ENCODE measurements around the gene LMO7.
A peak's percentile ranks its signal among the peaks of the same experiment; 100 is the strongest.

Gene LMO7

GRCh38 chr13:75897386-75897785 is 261.3 kb downstream of the LMO7 start:
- Histone ChIP-seq H3K4me1 (ENCODE audit: control insufficient read depth, low read depth, low read length) (no peaks in the 10 kb centered on the region), H3K36me3 (ENCODE audit: control insufficient read depth, insufficient read depth, low read length) (no peaks in the 10 kb centered on the region), H3K79me2 (ENCODE audit: control insufficient read depth, insufficient read depth, low read length) (no peaks in the 10 kb centered on the region), H3K4me3 (ENCODE audit: low read length) (no peak overlapping the region), H4K8ac (ENCODE audit: low read depth, low read length) (no peak overlapping the region), H4K5ac (ENCODE audit: low read length) (no peak overlapping the region), H3K18ac (ENCODE audit: low read length) (no peak overlapping the region), H3K4ac (ENCODE audit: low read depth, low read length) (no peak overlapping the region), H2BK15ac (replicated peaks; ENCODE audit: low read depth) (no peak overlapping the region), H3K23ac (ENCODE audit: low read length) (no peak overlapping the region), H3K79me1 (ENCODE audit: low read length) (no peaks in the 10 kb centered on the region), H2AK5ac (ENCODE audit: low read length) (no peak overlapping the region), H2BK5ac (ENCODE audit: low read length) (no peak overlapping the region), H3K56ac (ENCODE audit: low read length) (no peak overlapping the region), H2BK120ac (ENCODE audit: low read depth, low read length) (no peak overlapping the region), H3K27ac (ENCODE audit: low read depth, low read length) (no peak overlapping the region), H3K9ac (ENCODE audit: low read length) (no peak overlapping the region), H3K4me2 (ENCODE audit: low read length) (no peak overlapping the region), H3K27me3 (ENCODE audit: insufficient read depth, low read length, poor library complexity) (no peaks in the 10 kb centered on the region)
- DNase-seq: no peak
- no CpG with 5 or more reads among the region's 3 CpGs for WGBS (ENCODE audit: extremely low coverage, insufficient coverage, low lambda C conversion rate)

GRCh38 chr13:75901501-75901900 is 265.4 kb downstream of the LMO7 start:
- no peak overlapping the region for H3K4me2 ChIP-seq (ENCODE audit: low read length)
- H4K8ac ChIP-seq (ENCODE audit: low read depth, low read length): no peak overlapping the region
- H3K56ac ChIP-seq (ENCODE audit: low read length): no peak overlapping the region
- H3K4me3 ChIP-seq (ENCODE audit: low read length): no peak overlapping the region
- H3K4me1 ChIP-seq (ENCODE audit: control insufficient read depth, low read depth, low read length): peaks cover 3% of the 10 kb centered on the region
- no peak overlapping the region for H2AK5ac ChIP-seq (ENCODE audit: low read length)
- H2BK15ac ChIP-seq (replicated peaks; ENCODE audit: low read depth): no peak overlapping the region
- no peak overlapping the region for H2BK120ac ChIP-seq (ENCODE audit: low read depth, low read length)
- no peak overlapping the region for H2BK5ac ChIP-seq (ENCODE audit: low read length)
- no peaks in the 10 kb centered on the region for H3K79me1 ChIP-seq (ENCODE audit: low read length)
- no peak for DNase-seq
- H3K23ac ChIP-seq (ENCODE audit: low read length): no peak overlapping the region
- H3K4ac ChIP-seq (ENCODE audit: low read depth, low read length): no peak overlapping the region
- no peaks in the 10 kb centered on the region for H3K79me2 ChIP-seq (ENCODE audit: control insufficient read depth, insufficient read depth, low read length)
- H3K18ac ChIP-seq (ENCODE audit: low read length): no peak overlapping the region
- H4K5ac ChIP-seq (ENCODE audit: low read length): no peak overlapping the region
- H3K36me3 ChIP-seq (ENCODE audit: control insufficient read depth, insufficient read depth, low read length): no peaks in the 10 kb centered on the region
- H3K27me3 ChIP-seq (ENCODE audit: insufficient read depth, low read length, poor library complexity): no peaks in the 10 kb centered on the region
- H3K27ac ChIP-seq (ENCODE audit: low read depth, low read length): no peak overlapping the region
- WGBS (ENCODE audit: extremely low coverage, insufficient coverage, low lambda C conversion rate): no CpG with 5 or more reads among the region's 2 CpGs
- no peak overlapping the region for H3K9ac ChIP-seq (ENCODE audit: low read length)

- Histone ChIP-seq H3K27ac (ENCODE audit: low read depth, low read length) (no peak overlapping the region), H2BK120ac (ENCODE audit: low read depth, low read length) (no peak overlapping the region), H3K9ac (ENCODE audit: low read length) (no peak overlapping the region), H3K4me1 (ENCODE audit: control insufficient read depth, low read depth, low read length) (peaks cover 4% of the 10 kb centered on the region), H3K36me3 (ENCODE audit: control insufficient read depth, insufficient read depth, low read length) (no peaks in the 10 kb centered on the region), H4K8ac (ENCODE audit: low read depth, low read length) (no peak overlapping the region), H3K4me2 (ENCODE audit: low read length) (no peak overlapping the region), H2BK5ac (ENCODE audit: low read length) (no peak overlapping the region), H3K79me2 (ENCODE audit: control insufficient read depth, insufficient read depth, low read length) (no peaks in the 10 kb centered on the region), H2BK15ac (replicated peaks; ENCODE audit: low read depth) (no peak overlapping the region), H3K18ac (ENCODE audit: low read length) (no peak overlapping the region), H3K4me3 (ENCODE audit: low read length) (no peak overlapping the region), H2AK5ac (ENCODE audit: low read length) (no peak overlapping the region), H3K79me1 (ENCODE audit: low read length) (no peaks in the 10 kb centered on the region), H4K5ac (ENCODE audit: low read length) (no peak overlapping the region), H3K56ac (ENCODE audit: low read length) (no peak overlapping the region), H3K4ac (ENCODE audit: low read depth, low read length) (no peak overlapping the region), H3K27me3 (ENCODE audit: insufficient read depth, low read length, poor library complexity) (no peaks in the 10 kb centered on the region), H3K23ac (ENCODE audit: low read length) (no peak overlapping the region)
- no CpG with 5 or more reads among the region's 8 CpGs for WGBS (ENCODE audit: extremely low coverage, insufficient coverage, low lambda C conversion rate)
- no peak for DNase-seq
Measured at GRCh38 chr13:75902166-75903104, 266.3 kb downstream of the LMO7 start.

- Histone ChIP-seq H3K27ac (ENCODE audit: low read depth, low read length) (no peak overlapping the region), H3K79me2 (ENCODE audit: control insufficient read depth, insufficient read depth, low read length) (no peaks in the 10 kb centered on the region), H3K4me3 (ENCODE audit: low read length) (no peak overlapping the region), H3K27me3 (ENCODE audit: insufficient read depth, low read length, poor library complexity) (no peaks in the 10 kb centered on the region), H2BK15ac (replicated peaks; ENCODE audit: low read depth) (no peak overlapping the region), H4K5ac (ENCODE audit: low read length) (no peak overlapping the region), H3K18ac (ENCODE audit: low read length) (no peak overlapping the region), H2BK120ac (ENCODE audit: low read depth, low read length) (no peak overlapping the region), H3K79me1 (ENCODE audit: low read length) (no peaks in the 10 kb centered on the region), H3K56ac (ENCODE audit: low read length) (no peak overlapping the region), H3K23ac (ENCODE audit: low read length) (no peak overlapping the region), H3K4me2 (ENCODE audit: low read length) (no peak overlapping the region), H3K4ac (ENCODE audit: low read depth, low read length) (no peak overlapping the region), H3K36me3 (ENCODE audit: control insufficient read depth, insufficient read depth, low read length) (no peaks in the 10 kb centered on the region), H2BK5ac (ENCODE audit: low read length) (no peak overlapping the region), H3K9ac (ENCODE audit: low read length) (no peak overlapping the region), H2AK5ac (ENCODE audit: low read length) (no peak overlapping the region), H4K8ac (ENCODE audit: low read depth, low read length) (no peak overlapping the region), H3K4me1 (ENCODE audit: control insufficient read depth, low read depth, low read length) (peaks cover 4% of the 10 kb centered on the region)
- DNase-seq: peak; percentile 52
- WGBS (ENCODE audit: extremely low coverage, insufficient coverage, low lambda C conversion rate): no CpG with 5 or more reads among the region's 2 CpGs
Measured at GRCh38 chr13:75904012-75904411, 267.9 kb downstream of the LMO7 start.

DNA sequence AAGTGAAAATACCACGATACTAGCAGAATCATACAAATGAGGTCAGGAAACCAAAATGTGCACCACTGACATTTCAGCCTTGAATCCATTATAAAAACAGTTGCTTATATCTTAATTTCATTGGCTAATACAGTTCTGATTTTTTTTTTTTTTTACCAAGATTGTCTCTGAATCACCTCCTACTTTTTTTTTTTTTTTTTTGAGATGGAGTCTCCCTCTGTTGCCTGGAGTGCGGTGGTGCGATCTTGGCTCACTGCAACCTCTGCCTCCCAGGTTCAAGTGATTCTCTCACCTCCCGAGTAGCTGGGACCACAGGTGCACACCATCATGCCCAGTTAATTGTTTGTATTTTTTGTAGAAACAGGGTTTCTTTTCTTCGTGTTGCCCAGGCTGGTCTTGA is 270.2 kb downstream of the LMO7 start:
- Histone ChIP-seq H3K56ac (ENCODE audit: low read length) (no peak overlapping the region), H3K27ac (ENCODE audit: low read depth, low read length) (no peak overlapping the region), H2AK5ac (ENCODE audit: low read length) (no peak overlapping the region), H3K23ac (ENCODE audit: low read length) (no peak overlapping the region), H3K27me3 (ENCODE audit: insufficient read depth, low read length, poor library complexity) (no peaks in the 10 kb centered on the region), H2BK5ac (ENCODE audit: low read length) (no peak overlapping the region), H3K9ac (ENCODE audit: low read length) (no peak overlapping the region), H3K4me1 (ENCODE audit: control insufficient read depth, low read depth, low read length) (peaks cover 4% of the 10 kb centered on the region), H2BK15ac (replicated peaks; ENCODE audit: low read depth) (no peak overlapping the region), H3K36me3 (ENCODE audit: control insufficient read depth, insufficient read depth, low read length) (no peaks in the 10 kb centered on the region), H3K18ac (ENCODE audit: low read length) (no peak overlapping the region), H3K4ac (ENCODE audit: low read depth, low read length) (no peak overlapping the region), H3K4me3 (ENCODE audit: low read length) (no peak overlapping the region), H4K5ac (ENCODE audit: low read length) (no peak overlapping the region), H3K4me2 (ENCODE audit: low read length) (no peak overlapping the region), H4K8ac (ENCODE audit: low read depth, low read length) (no peak overlapping the region), H2BK120ac (ENCODE audit: low read depth, low read length) (no peak overlapping the region), H3K79me2 (ENCODE audit: control insufficient read depth, insufficient read depth, low read length) (no peaks in the 10 kb centered on the region), H3K79me1 (ENCODE audit: low read length) (no peaks in the 10 kb centered on the region)
- DNase-seq: no peak
- WGBS (ENCODE audit: extremely low coverage, insufficient coverage, low lambda C conversion rate): no CpG with 5 or more reads among the region's 5 CpGs

- Histone ChIP-seq H4K8ac (ENCODE audit: low read depth, low read length) (no peak overlapping the region), H3K79me1 (ENCODE audit: low read length) (no peaks in the 10 kb centered on the region), H3K27me3 (ENCODE audit: insufficient read depth, low read length, poor library complexity) (no peaks in the 10 kb centered on the region), H3K36me3 (ENCODE audit: control insufficient read depth, insufficient read depth, low read length) (no peaks in the 10 kb centered on the region), H2BK5ac (ENCODE audit: low read length) (no peak overlapping the region), H2BK120ac (ENCODE audit: low read depth, low read length) (no peak overlapping the region), H3K79me2 (ENCODE audit: control insufficient read depth, insufficient read depth, low read length) (no peaks in the 10 kb centered on the region), H3K4me3 (ENCODE audit: low read length) (no peak overlapping the region), H2BK15ac (replicated peaks; ENCODE audit: low read depth) (no peak overlapping the region), H2AK5ac (ENCODE audit: low read length) (no peak overlapping the region), H3K27ac (ENCODE audit: low read depth, low read length) (no peak overlapping the region), H3K4ac (ENCODE audit: low read depth, low read length) (no peak overlapping the region), H4K5ac (ENCODE audit: low read length) (no peak overlapping the region), H3K18ac (ENCODE audit: low read length) (no peak overlapping the region), H3K23ac (ENCODE audit: low read length) (no peak overlapping the region), H3K4me1 (ENCODE audit: control insufficient read depth, low read depth, low read length) (peaks cover 4% of the 10 kb centered on the region), H3K56ac (ENCODE audit: low read length) (no peak overlapping the region), H3K4me2 (ENCODE audit: low read length) (no peak overlapping the region), H3K9ac (ENCODE audit: low read length) (no peak overlapping the region)
- no CpG with 5 or more reads among the region's 5 CpGs for WGBS (ENCODE audit: extremely low coverage, insufficient coverage, low lambda C conversion rate)
- peak; percentile 48 for DNase-seq
Measured at GRCh38 chr13:75907044-75907443, 270.9 kb downstream of the LMO7 start.
